Adrenal gland (tissue), 12 donors: ENCODE measurements around the gene WDR1. TPM values are rescaled to one million over a fixed set of nuclear protein-coding genes. Genes with fewer than 3 reads are reported as not detected.

Experiments
- DNase-seq, 7 donors: peaks; one replicate each; pipeline ENCODE4 v3.0.0-alpha.2; 2019 to 2020
- H3K27ac ChIP-seq, 5 donors: fragments of 200-600 bp; sonication (generic) in 4 of 5; 1 replicate in 3 of 5; 2 replicates in 2 of 5; pipeline versions ENCODE4 v1.5.1 to v1.8.0; 2016 to 2020; ENCODE audit warnings: mild to moderate bottlenecking in 1 of 5
- H3K27me3 ChIP-seq: fragments of 200-600 bp; 2 replicates; pipeline ENCODE4 v1.8.0; 2021
- H3K36me3 ChIP-seq, 2 donors: fragments of 200-600 bp; replicated peaks in 1 of 2; 1 replicate in 1 of 2; 2 replicates in 1 of 2; pipeline versions ENCODE4 v1.5.1 to v1.8.0; 2018 to 2022
- H3K4me1 ChIP-seq, 2 donors: fragments of 200-600 bp; replicated peaks in 1 of 2; 1 replicate in 1 of 2; 2 replicates in 1 of 2; pipeline versions ENCODE4 v1.5.1 to v1.8.0; 2018 to 2021
- H3K4me3 ChIP-seq, 4 donors: fragments of 200-600 bp; sonication (generic) in 3 of 4; one replicate each; pipeline ENCODE4 v1.5.1; 2016 to 2018
- H3K9me3 ChIP-seq, 3 donors: fragments of 200-600 bp; sonication (generic) in 1 of 3; replicated peaks in 1 of 3; 1 replicate in 2 of 3; 2 replicates in 1 of 3; pipeline versions ENCODE4 v1.5.1 to v1.8.0; 2016 to 2021
- CTCF ChIP-seq, 6 experiments: fragments of 450-650 bp in 4 of 6; fragments of 200-600 bp in 2 of 6; sonication (generic) in 1 of 6; IDR thresholded peaks; 1 replicate in 5 of 6; 2 replicates in 1 of 6; pipeline versions ENCODE4 v1.5.1 to v1.8.0; 2016 to 2021; ENCODE audit warnings: antibody characterized with exemption in 6 of 6, mild to moderate bottlenecking in 2 of 6, moderate library complexity in 1 of 6
- POLR2A ChIP-seq, 2 donors: fragments of 450-650 bp; IDR thresholded peaks; one replicate each; pipeline ENCODE4 v1.6.1; 2017; ENCODE audit warnings: antibody characterized with exemption in 2 of 2, mild to moderate bottlenecking in 2 of 2, moderate library complexity in 1 of 2
- WGBS, 4 donors: extraction: QIAGEN DNeasy Blood & Tissue Kit in 2 of 4; methylation state at CpG; one replicate each; pipeline versions ENCODE4 v1.1.5 to v1.1.7; 2013 to 2017; 5-methylcytosine and 5-hydroxymethylcytosine counted together
- intact Hi-C, 2 donors: fragments of 100-400 bp; cut with DNase I; formaldehyde crosslinking; loops; one replicate each; pipeline versions ENCODE4 v1.14.1 to v1.15.0; 2022 to 2023
- polyA plus RNA-seq, 3 donors: library from polyadenylated mRNA; stranded (reverse); fragments of 200-250 nt in 2 of 3; fragments of 350-450 nt in 1 of 3; fragmentation: Illumina TruSeq in 1 of 3; extraction: RNeasy Lipid Tissue Mini Kit (QIAGEN cat#74804) in 1 of 3; gene quantifications; one replicate each; pipeline ENCODE4 v1.2.3, GENCODE V29; 2013 to 2014
- total RNA-seq, 9 donors: library from RNA; depleted of rRNA in 4 of 9; stranded (reverse); fragments of >200 nt in 4 of 9; fragments of 120-200 nt in 1 of 9; fragmentation: NEBNext Ultra II Directional in 1 of 9; extraction: Animal tissue kit (Norgen Biotek cat#: 25700) in 1 of 9; gene quantifications; one replicate each; pipeline versions ENCODE4 v1.1.0 to v1.2.4, GENCODE V29; 2013 to 2023
- donor health status: healthy with polysubstance abuse.
- donor health status: Bipolar disorder and iron deficiency.
- donor health status: DM: yes; HTN: yes; CAD: no.
- donor health status: DM: no; HTN: no; CAD: no.
- donor health status: DM: no; HTN: no; CAD: no.
- donor health status: DM: yes; HTN: yes; CAD: no.

The WDR1 gene
- total and polyA plus RNA-seq, 12 donors, result 66.5 to 228 (median 143) TPM

DNA sequence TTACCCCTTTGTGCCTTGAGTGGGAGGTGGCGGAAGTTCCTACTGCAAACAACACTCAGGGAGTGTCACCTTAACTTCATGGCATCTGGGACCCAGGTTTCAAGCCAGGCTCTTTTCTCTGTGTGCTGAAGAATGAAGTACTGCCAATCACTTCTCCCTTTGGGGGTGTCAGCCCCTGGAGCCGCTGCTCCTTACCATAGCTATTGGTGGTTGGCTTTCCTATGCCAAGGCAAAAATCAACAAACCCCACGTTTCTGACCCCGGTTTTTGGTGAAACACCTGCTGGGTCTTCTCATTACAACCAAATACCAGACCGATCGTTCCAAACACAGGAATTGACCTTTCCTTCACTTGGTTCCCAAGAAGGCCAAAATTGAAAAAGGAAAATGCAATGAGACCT lies 75.6 kb downstream of the WDR1 start:
- intact Hi-C loops, result no loop called here
- H3K36me3 ChIP-seq, result no peaks in the 10 kb centered on the region

DNA sequence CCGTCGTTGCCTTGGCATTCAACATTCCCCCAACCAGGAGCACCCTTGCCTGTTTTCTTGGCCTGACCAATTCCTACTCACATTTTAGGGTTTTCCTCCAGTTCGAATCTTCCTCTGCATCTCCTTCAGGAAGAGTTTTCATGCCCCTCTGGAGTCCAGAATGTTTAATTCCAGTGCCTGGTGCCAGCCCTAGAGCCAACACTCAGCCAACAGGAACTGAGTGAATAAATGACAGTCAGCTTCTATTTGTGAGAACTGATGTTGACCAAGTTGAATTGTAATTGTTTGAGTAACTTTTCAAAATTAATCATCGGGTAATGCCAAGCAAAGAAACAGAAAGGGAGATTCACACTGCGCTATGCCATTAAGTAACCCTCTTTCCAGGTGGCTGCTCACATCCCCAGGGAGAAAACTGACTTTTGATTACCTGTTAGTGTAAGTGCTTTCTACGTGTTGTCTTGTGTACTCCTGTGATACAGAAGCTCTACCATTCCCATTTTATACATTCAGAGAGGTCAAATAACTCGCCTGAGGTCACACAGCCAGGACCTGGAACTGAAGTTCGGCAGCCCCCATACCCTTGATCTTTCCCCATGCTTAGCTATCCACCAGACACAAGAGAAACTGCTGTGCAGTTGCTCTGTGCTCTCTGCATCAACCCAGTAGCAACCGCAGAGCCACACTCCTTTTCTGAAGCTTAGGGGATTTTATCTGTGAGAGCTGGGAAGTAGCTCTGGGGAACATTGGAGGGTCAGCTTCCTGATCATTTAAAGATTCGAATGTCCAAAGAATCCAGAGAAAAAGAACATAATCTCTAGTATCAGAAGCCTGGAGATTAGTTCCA lies 76.3 kb downstream of the WDR1 start:
- H3K9me3 ChIP-seq, result no peaks in the 10 kb centered on the region
- no peaks in the 10 kb centered on the region for H3K36me3 ChIP-seq
- TF ChIP-seq POLR2A (IDR thresholded peaks at IDR 0.05), result no peak
- TF ChIP-seq CTCF (IDR thresholded peaks at IDR 0.05), result no peak
- H3K27ac ChIP-seq, result no peak overlapping the region
- H3K4me3 ChIP-seq, result no peak overlapping the region
- 80 to 83% (median 82%) methylated on average over 10 of the region's 10 CpGs for WGBS, 4 donors
- H3K27me3 ChIP-seq, result no peaks in the 10 kb centered on the region
- no peak for DNase-seq
- no peaks in the 10 kb centered on the region for H3K4me1 ChIP-seq
- intact Hi-C loops, result no loop called here

More for the DNA sequence above, 75.6 kb downstream of the WDR1 start:
- DNase-seq, result peak in 1 of 7 donors; percentile 28
- 81 to 87% (median 84%) methylated on average over 6 of the region's 6 CpGs for WGBS, 4 donors
- Histone ChIP-seq H3K4me3 (no peak overlapping the region), H3K27ac (no peak overlapping the region), H3K27me3 (no peaks in the 10 kb centered on the region), H3K4me1 (no peaks in the 10 kb centered on the region), H3K9me3 (no peaks in the 10 kb centered on the region)
- no peak for TF ChIP-seq CTCF (IDR thresholded peaks at IDR 0.05)
- TF ChIP-seq POLR2A (IDR thresholded peaks at IDR 0.05), result no peak

DNA sequence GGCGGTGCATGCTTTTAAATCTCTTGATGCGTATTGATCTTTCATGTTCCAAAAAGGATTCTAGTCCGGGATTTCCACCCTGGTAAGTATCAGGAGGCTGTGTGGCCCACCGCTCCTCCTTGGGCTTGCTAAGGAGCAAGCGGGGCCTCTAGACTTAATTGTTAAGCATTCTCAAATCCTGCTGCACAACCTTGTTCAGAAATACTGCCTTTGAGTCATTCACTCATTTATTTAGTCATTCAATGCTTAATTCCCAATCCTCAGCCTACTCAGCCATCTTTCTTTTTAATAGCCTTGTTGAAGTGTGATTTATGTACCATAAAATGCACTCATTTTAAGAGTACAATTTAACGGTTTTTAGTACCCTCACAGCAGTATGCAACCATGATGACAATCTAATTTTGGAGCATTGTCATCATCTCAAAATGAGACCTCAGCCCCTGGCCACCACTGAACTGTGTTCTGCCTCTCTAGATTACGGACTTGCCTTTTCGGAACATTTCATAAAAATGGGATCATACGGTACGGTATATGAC lies 79.7 kb downstream of the WDR1 start:
- peaks cover 14 to 25% of the 10 kb centered on the region in 2 donors for H3K4me1 ChIP-seq
- no peaks in the 10 kb centered on the region for H3K27me3 ChIP-seq
- no peak for TF ChIP-seq CTCF (IDR thresholded peaks at IDR 0.05)
- TF ChIP-seq POLR2A (IDR thresholded peaks at IDR 0.05), result no peak
- no peaks in the 10 kb centered on the region for H3K36me3 ChIP-seq
- WGBS, 4 donors, result 88 to 94% (median 90%) methylated on average over 9 to 10 of the region's 10 CpGs
- no peak overlapping the region for H3K4me3 ChIP-seq
- peak in 1 of 7 donors; percentile 29 for DNase-seq
- H3K9me3 ChIP-seq, result no peaks in the 10 kb centered on the region
- intact Hi-C loops, result loop anchor here in 1 of 2 donors (5.0 kb wide), 1 partner anchor 1490 kb away; no protein-coding TSS in a partner anchor
- H3K27ac ChIP-seq, result no peak overlapping the region

- no peak overlapping the region for H3K4me3 ChIP-seq
- intact Hi-C loops, result loop anchor here in 1 of 2 donors (5.0 kb wide), 1 partner anchor 1492 kb away; no protein-coding TSS in a partner anchor
- no peaks in the 10 kb centered on the region for H3K9me3 ChIP-seq
- TF ChIP-seq CTCF (IDR thresholded peaks at IDR 0.05), result no peak
- TF ChIP-seq POLR2A (IDR thresholded peaks at IDR 0.05), result no peak
- no peaks in the 10 kb centered on the region for H3K36me3 ChIP-seq
- peaks cover 14 to 25% of the 10 kb centered on the region in 2 donors for H3K4me1 ChIP-seq
- no peak overlapping the region for H3K27ac ChIP-seq
- no peak for DNase-seq
- WGBS, 4 donors, result 57 to 76% (median 68%) methylated on average over 3 to 6 of the region's 6 CpGs
- no peaks in the 10 kb centered on the region for H3K27me3 ChIP-seq
Observed at GRCh38 chr4:10035130-10035529, 81.5 kb downstream of the WDR1 start.
